HG02870 (cell line): Measurements from ENCODE around the gene TEX26.

Experiments used
- ATAC-seq: cut with Tn5 transposase; IDR thresholded peaks from one replicate; pipeline ENCODE4 v1.9.1; 2021; ENCODE audit warnings: mild to moderate bottlenecking, moderate library complexity; ENCODE audit not compliant: unreplicated experiment

Gene TEX26

GRCh38 chr13:31011193-31011860 is 78.9 kb downstream of the TEX26 start:
- ATAC-seq = no peak

- ATAC-seq = no peak
These were observed 79.6 kb downstream of the TEX26 start for GRCh38 chr13:31011901-31012654.

- no peak for ATAC-seq
These were observed 80.2 kb downstream of the TEX26 start for GRCh38 chr13:31012655-31013024.

GRCh38 chr13:31014456-31014855 is 82.0 kb downstream of the TEX26 start:
- no peak for ATAC-seq

- no peak for ATAC-seq
These were observed 82.7 kb downstream of the TEX26 start for GRCh38 chr13:31015199-31015598.

- no peak for ATAC-seq
These were observed 84.2 kb downstream of the TEX26 start for GRCh38 chr13:31016342-31017325.

- ATAC-seq = no peak
These were observed 86.1 kb downstream of the TEX26 start for GRCh38 chr13:31018511-31018910.

GRCh38 chr13:31020996-31021395 is 88.5 kb downstream of the TEX26 start:
- ATAC-seq = no peak

- ATAC-seq = no peak
These were observed 89.9 kb downstream of the TEX26 start for GRCh38 chr13:31022288-31022895.

- no peak for ATAC-seq
These were observed 90.6 kb downstream of the TEX26 start for GRCh38 chr13:31022928-31023530.
